HCT116 (cell line): ENCODE measurements around the gene NOS3. TPM values are rescaled to one million over a fixed set of nuclear protein-coding genes. Genes with fewer than 3 reads are reported as not detected.

Source experiments
- ATAC-seq: fragments of 200-7000 bp; cut with Tn5 transposase; 2 replicates; pipeline ENCODE4 v1.9.1; 2020; ENCODE audit warnings: mild to moderate bottlenecking, moderate library complexity
- BruUV-seq: library from RNA; stranded (reverse); fragments of 400-500 nt; replicated peaks from 2 replicates; lab custom pipeline; 2021; lab: Mats Ljungman, UMichigan
- CTCF ChIA-PET: fragments of 300-600 bp; sonication (Branson Sonifier 250); formaldehyde crosslinking; loops from one replicate; lab custom pipeline; 2021; ENCODE audit warnings: antibody characterized with exemption; lab: Charles Lee
- POLR2A ChIA-PET: fragments of 300-600, 350-600 bp; sonication (Branson Sonifier 250); formaldehyde crosslinking; loops from one replicate; lab custom pipeline; 2021; ENCODE audit warnings: antibody characterized with exemption; lab: Charles Lee
- RAD21 ChIA-PET, 2 experiments: fragments of 300-600 bp; sonication (Branson Sonifier 250); formaldehyde crosslinking; loops; one replicate each; lab custom pipeline; 2023; ENCODE audit warnings: low total read pairs in 2 of 2; ENCODE audit not compliant: uncharacterized antibody in 2 of 2, unreplicated experiment in 2 of 2, low non-redundant PET in 1 of 2; lab: Charles Lee
- DNase-seq: peaks from one replicate; pipeline ENCODE4 v3.0.0-alpha.2; 2010; ENCODE audit warnings: low read depth, low spot score
- H2AFZ ChIP-seq: fragments of 200-600 bp; shearing (Covaris generic), sonication (generic); 2 replicates; pipeline ENCODE4 v1.6.1; 2017; ENCODE audit warnings: low read depth, mixed run types, mixed read lengths, antibody characterized with exemption, low read length; ENCODE audit not compliant: poor library complexity, severe bottlenecking
- H3K27ac ChIP-seq: 2 replicates; pipeline ENCODE4 v1.5.1; 2012; ENCODE audit warnings: low read depth, low read length
- H3K27me3 ChIP-seq: fragments of 200-600 bp; sonication (generic); 2 replicates; pipeline ENCODE4 v1.6.1; 2016; ENCODE audit warnings: mixed run types, low read length, mixed read lengths; ENCODE audit not compliant: insufficient read depth
- H3K36me3 ChIP-seq, 2 experiments: fragments of 200-500 bp in 1 of 2; fragments of 200-600 bp in 1 of 2; sonication (Bioruptor generic) in 1 of 2; sonication (generic) in 1 of 2; 2 replicates each; pipeline versions ENCODE4 v1.5.1 to v1.6.1; 2014 to 2016; ENCODE audit warnings: low read length in 2 of 2, inconsistent platforms in 1 of 2, mixed read lengths in 1 of 2, mixed run types in 1 of 2; ENCODE audit not compliant: insufficient read depth in 2 of 2, control insufficient read depth in 1 of 2
- H3K4me1 ChIP-seq, 2 experiments: fragments of 200-600 bp in 1 of 2; sonication (generic) in 1 of 2; 2 replicates each; pipeline versions ENCODE4 v1.5.1 to v1.6.1; 2012 to 2017; ENCODE audit warnings: low read length in 2 of 2, inconsistent platforms in 1 of 2, mild to moderate bottlenecking in 1 of 2, mixed read lengths in 1 of 2, mixed run types in 1 of 2, moderate library complexity in 1 of 2; ENCODE audit not compliant: insufficient read depth in 2 of 2, control insufficient read depth in 1 of 2
- H3K4me2 ChIP-seq: fragments of 200-600 bp; sonication (generic); 2 replicates; pipeline ENCODE4 v1.6.1; 2017; ENCODE audit warnings: mixed run types, low read length, mixed read lengths
- H3K4me3 ChIP-seq, 2 experiments: fragments of 200-600 bp in 1 of 2; sonication (generic) in 1 of 2; replicated peaks in 1 of 2; 2 replicates each; pipeline ENCODE4 v1.5.1; 2011 to 2016; ENCODE audit warnings: low read length in 2 of 2, control low read depth in 1 of 2, low read depth in 1 of 2, mild to moderate bottlenecking in 1 of 2, mixed read lengths in 1 of 2, mixed run types in 1 of 2
- H3K79me2 ChIP-seq: fragments of 200-600 bp; sonication (generic); 2 replicates; pipeline ENCODE4 v1.6.1; 2017; ENCODE audit warnings: mild to moderate bottlenecking, mixed run types, low read length, moderate library complexity, mixed read lengths; ENCODE audit not compliant: insufficient read depth
- H3K9ac ChIP-seq: fragments of 200-600 bp; sonication (generic); 2 replicates; pipeline ENCODE4 v1.6.1; 2016; ENCODE audit warnings: low read length, mixed read lengths
- H3K9me2 ChIP-seq: fragments of 200-600 bp; sonication (generic), shearing (Covaris generic); 2 replicates; pipeline ENCODE4 v1.6.1; 2017; ENCODE audit warnings: mixed run types, mild to moderate bottlenecking, moderate library complexity; ENCODE audit not compliant: insufficient read depth
- H3K9me3 ChIP-seq, 2 experiments: fragments of 200-500 bp in 1 of 2; fragments of 200-600 bp in 1 of 2; sonication (Bioruptor generic) in 1 of 2; sonication (generic) in 1 of 2; 2 replicates each; pipeline ENCODE4 v1.6.1; 2014 to 2017; ENCODE audit warnings: low read length in 2 of 2, mixed read lengths in 2 of 2, inconsistent platforms in 1 of 2, low read depth in 1 of 2, mild to moderate bottlenecking in 1 of 2, mixed run types in 1 of 2, moderate library complexity in 1 of 2; ENCODE audit not compliant: control insufficient read depth in 1 of 2, insufficient read depth in 1 of 2
- H4K20me1 ChIP-seq: fragments of 200-600 bp; sonication (generic), shearing (Covaris generic); 2 replicates; pipeline ENCODE4 v1.6.1; 2017; ENCODE audit warnings: mixed run types, mild to moderate bottlenecking, moderate library complexity; ENCODE audit not compliant: insufficient read depth
- ATF3 ChIP-seq: IDR thresholded peaks from 2 replicates; pipeline ENCODE4 v1.6.1; 2012
- CBX3 ChIP-seq: IDR thresholded peaks from 2 replicates; pipeline ENCODE4 v1.6.1; 2012; ENCODE audit warnings: low read depth
- CTCF ChIP-seq, 3 experiments: fragments of 200-600 bp in 1 of 3; sonication (generic) in 1 of 3; IDR thresholded peaks in 2 of 3; conservative IDR thresholded peaks in 1 of 3; 2 replicates each; pipeline ENCODE4 v1.5.1; 2012 to 2017; ENCODE audit warnings: low read depth in 2 of 3, low read length in 2 of 3, antibody characterized with exemption in 1 of 3, borderline replicate concordance in 1 of 3, control low read depth in 1 of 3, mild to moderate bottlenecking in 1 of 3, mixed read lengths in 1 of 3, mixed run types in 1 of 3, moderate library complexity in 1 of 3; ENCODE audit not compliant: insufficient read depth in 1 of 3
- EGR1 ChIP-seq: IDR thresholded peaks from 2 replicates; pipeline ENCODE4 v1.6.1; 2012; ENCODE audit warnings: low read depth
- EZH2 ChIP-seq: fragments of 200-600 bp; sonication (generic); IDR thresholded peaks from 2 replicates; pipeline ENCODE4 v1.6.1; 2017; ENCODE audit warnings: antibody characterized with exemption, mixed run types
- EZH2phosphoT487 ChIP-seq: fragments of 200-600 bp; IDR thresholded peaks from 2 replicates; pipeline ENCODE4 v1.6.1; 2018; ENCODE audit warnings: antibody characterized with exemption, borderline replicate concordance
- JUND ChIP-seq: IDR thresholded peaks from 2 replicates; pipeline ENCODE4 v1.6.1; 2012
- MAX ChIP-seq: IDR thresholded peaks from 2 replicates; pipeline ENCODE4 v1.6.1; 2012
- RAD21 ChIP-seq: IDR thresholded peaks from 2 replicates; pipeline ENCODE4 v1.6.1; 2012; ENCODE audit warnings: low read depth, mild to moderate bottlenecking
- SIN3A ChIP-seq: IDR thresholded peaks from 2 replicates; pipeline ENCODE4 v1.6.1; 2012; ENCODE audit warnings: low read depth
- SP1 ChIP-seq: IDR thresholded peaks from 2 replicates; pipeline ENCODE4 v1.6.1; 2012; ENCODE audit warnings: low read depth
- SRF ChIP-seq: IDR thresholded peaks from 2 replicates; pipeline ENCODE4 v1.6.1; 2012; ENCODE audit warnings: low read depth
- ZBTB33 ChIP-seq: IDR thresholded peaks from 2 replicates; pipeline ENCODE4 v1.6.1; 2011; ENCODE audit warnings: mild to moderate bottlenecking, low read length, moderate library complexity; ENCODE audit not compliant: insufficient replicate concordance; ENCODE audit errors: extremely low read depth
- ZFX ChIP-seq: fragments of 450-650 bp; IDR thresholded peaks from 2 replicates; pipeline ENCODE4 v1.6.1; 2017
- ZNF274 ChIP-seq: fragments of 200-500 bp; sonication (Bioruptor generic); IDR thresholded peaks from 2 replicates; pipeline ENCODE4 v1.6.1; 2014; ENCODE audit warnings: mild to moderate bottlenecking, low read depth, low read length, inconsistent platforms
- intact Hi-C: fragments of 100-400 bp; cut with micrococcal nuclease; formaldehyde crosslinking; loops from 2 replicates; pipeline ENCODE4 v1.10.0; 2022
- total RNA-seq: library from RNA; stranded (reverse); gene quantifications from one replicate; pipeline ENCODE4 v1.2.1, GENCODE V29; 2021; ENCODE audit not compliant: unreplicated experiment

NOS3 gene
- total RNA-seq, 1 experiment from 2014 or later = 35.8 TPM

GRCh38 chr7:150970424-150970823 lies 20.4 kb upstream of the NOS3 start (continued):
- no peak for TF ChIP-seq ZBTB33
- TF ChIP-seq EGR1 = no peak
- no peak for TF ChIP-seq CBX3
- no peak for TF ChIP-seq SRF
- no peak for TF ChIP-seq SIN3A
- no peak for TF ChIP-seq ZNF274

- no peaks in the 10 kb centered on the region for H3K79me2 ChIP-seq
- TF ChIP-seq MAX (no peak), ATF3 (no peak), ZFX (no peak), ZBTB33 (no peak), RAD21 (no peak), EZH2phosphoT487 (no peak), EZH2 (no peak), JUND (no peak), CTCF (IDR thresholded peaks at IDR 0.05 in 2 of 3, conservative IDR thresholded peaks at IDR 0.05 in 1 of 3; ENCODE audit: borderline replicate concordance in 1 of 3, insufficient read depth in 1 of 3, low read depth in 2 of 3, low read length in 2 of 3) (no peak), SP1 (no peak)
- TF ChIP-seq, all 23 proteins: peak for 0
- Histone ChIP-seq H3K9me2 (no peaks in the 10 kb centered on the region), H3K9me3 (no peaks in the 10 kb centered on the region), H3K4me1 (peaks cover 17 to 22% of the 10 kb centered on the region in 2 experiments), H3K36me3 (no peaks in the 10 kb centered on the region), H3K4me2 (no peak overlapping the region), H3K27me3 (no peaks in the 10 kb centered on the region), H3K9ac (no peak overlapping the region), H2AFZ (no peak overlapping the region), H4K20me1 (no peaks in the 10 kb centered on the region), H3K4me3 (no peak overlapping the region), H3K27ac (no peak overlapping the region)
- CTCF ChIA-PET = no interaction called here
- intact Hi-C loops = no loop called here
- RAD21 ChIA-PET = no interaction called here
- POLR2A ChIA-PET = no interaction called here
- ATAC-seq (no peak), DNase-seq (no peak)
- no TSS peak for BruUV-seq
Measured at GRCh38 chr7:150971242-150972022, 19.4 kb upstream of the NOS3 start.
